Measurements from ENCODE around the gene VSIG10.
"Not testable (repeated sequence)": the region's sequence is repeated elsewhere in the genome, so short reads cannot be mapped to it uniquely, and the experiment has no call there.

Gene VSIG10

DNA sequence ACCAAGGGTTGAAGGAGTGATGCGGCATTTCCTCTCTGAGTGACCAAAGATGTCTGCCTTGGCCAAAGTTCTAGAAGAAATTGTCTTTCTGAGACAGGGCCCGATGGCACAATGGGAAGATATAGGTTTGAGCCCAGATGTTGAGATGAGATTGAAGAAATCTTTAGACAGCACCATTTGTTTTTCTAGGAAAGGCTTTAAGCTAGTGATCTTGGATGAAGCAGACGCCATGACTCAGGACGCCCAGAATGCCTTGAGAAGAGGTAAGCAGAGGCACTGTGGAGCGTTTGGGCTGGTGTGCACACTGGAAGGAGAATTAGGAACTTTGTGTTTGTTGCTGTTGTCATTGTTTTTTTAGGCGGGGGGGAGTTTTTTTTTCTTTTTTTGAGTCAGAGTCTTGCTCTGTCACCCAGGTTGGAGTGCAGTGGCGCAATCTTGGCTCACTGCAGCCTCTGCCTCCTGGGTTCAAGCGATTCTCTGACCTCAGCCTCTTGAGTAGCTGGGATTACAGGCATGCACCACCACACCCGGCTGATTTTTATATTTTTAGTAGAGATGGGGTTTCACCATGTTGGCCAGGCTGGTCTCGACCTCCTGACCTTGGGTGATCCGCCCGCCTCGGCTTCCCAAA, 81.6 kb downstream of the VSIG10 start:
- H3K27me3 ChIP-seq (replicated peaks; ENCODE audit: control insufficient read depth, insufficient read depth, low read length, poor library complexity, severe bottlenecking); DNase-seq; H3K27ac ChIP-seq (ENCODE audit: insufficient read depth, low read length, poor library complexity, severe bottlenecking); H3K9me3 ChIP-seq (ENCODE audit: control insufficient read depth, low read length); H3K4me1 ChIP-seq (ENCODE audit: control insufficient read depth, insufficient read depth, low read length, poor library complexity, severe bottlenecking); H3K4me3 ChIP-seq (ENCODE audit: insufficient read depth, low read depth, low read length, poor library complexity, severe bottlenecking): not testable (repeated sequence)
- peaks cover 37% of the 10 kb centered on the region for H3K36me3 ChIP-seq (ENCODE audit: control insufficient read depth, insufficient read depth, low read length)

DNA sequence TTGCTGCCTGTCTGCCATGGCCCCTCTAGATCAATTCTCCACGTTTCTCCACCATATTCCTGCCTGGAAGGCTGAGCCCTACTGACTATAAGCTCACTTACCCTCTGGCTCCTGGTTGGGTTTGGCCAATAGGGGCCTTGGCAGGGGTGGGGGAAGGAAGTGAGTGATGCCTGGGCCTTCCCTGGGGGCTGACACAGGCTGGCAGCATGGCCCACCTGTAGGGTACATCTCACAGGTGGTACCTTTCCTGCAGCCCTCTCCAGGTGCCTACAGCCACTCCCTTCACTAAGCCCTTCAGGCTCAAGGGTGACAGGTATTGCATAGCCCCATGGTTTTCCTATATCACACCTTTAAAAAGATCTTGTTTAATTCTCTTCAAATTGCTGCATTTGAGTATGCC, 83.8 kb downstream of the VSIG10 start:
- Histone ChIP-seq H3K27me3 (replicated peaks; ENCODE audit: control insufficient read depth, insufficient read depth, low read length, poor library complexity, severe bottlenecking) (no peaks in the 10 kb centered on the region), H3K36me3 (ENCODE audit: control insufficient read depth, insufficient read depth, low read length) (peaks cover 19% of the 10 kb centered on the region), H3K4me3 (ENCODE audit: insufficient read depth, low read depth, low read length, poor library complexity, severe bottlenecking) (no peak overlapping the region), H3K4me1 (ENCODE audit: control insufficient read depth, insufficient read depth, low read length, poor library complexity, severe bottlenecking) (peaks cover 7% of the 10 kb centered on the region), H3K9me3 (ENCODE audit: control insufficient read depth, low read length) (no peaks in the 10 kb centered on the region), H3K27ac (ENCODE audit: insufficient read depth, low read length, poor library complexity, severe bottlenecking) (no peak overlapping the region)
- DNase-seq = no peak

DNA sequence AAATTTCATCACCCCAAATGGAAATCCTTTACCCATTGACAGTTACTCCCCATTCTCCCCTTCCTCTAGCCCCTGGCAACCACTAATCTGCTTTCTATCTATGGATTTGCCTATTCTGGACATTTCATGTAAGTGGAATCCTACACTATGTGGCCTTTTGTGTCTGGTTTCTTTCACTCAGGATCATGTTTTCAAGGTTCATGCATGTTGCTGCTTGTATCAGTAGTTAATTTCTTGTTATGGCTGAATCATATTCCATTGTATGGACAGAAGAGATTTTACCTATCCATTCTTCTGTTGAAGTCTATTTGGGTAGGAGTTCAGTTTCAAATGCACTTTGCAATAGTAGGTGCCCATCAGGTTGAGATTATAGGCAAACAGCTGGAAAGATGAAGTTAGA, 85.9 kb downstream of the VSIG10 start:
- no peak for DNase-seq
- Histone ChIP-seq H3K9me3 (ENCODE audit: control insufficient read depth, low read length) (no peaks in the 10 kb centered on the region), H3K4me3 (ENCODE audit: insufficient read depth, low read depth, low read length, poor library complexity, severe bottlenecking) (no peak overlapping the region), H3K27me3 (replicated peaks; ENCODE audit: control insufficient read depth, insufficient read depth, low read length, poor library complexity, severe bottlenecking) (no peaks in the 10 kb centered on the region), H3K36me3 (ENCODE audit: control insufficient read depth, insufficient read depth, low read length) (peaks cover 13% of the 10 kb centered on the region), H3K27ac (ENCODE audit: insufficient read depth, low read length, poor library complexity, severe bottlenecking) (no peak overlapping the region), H3K4me1 (ENCODE audit: control insufficient read depth, insufficient read depth, low read length, poor library complexity, severe bottlenecking) (peaks cover 7% of the 10 kb centered on the region)

DNA sequence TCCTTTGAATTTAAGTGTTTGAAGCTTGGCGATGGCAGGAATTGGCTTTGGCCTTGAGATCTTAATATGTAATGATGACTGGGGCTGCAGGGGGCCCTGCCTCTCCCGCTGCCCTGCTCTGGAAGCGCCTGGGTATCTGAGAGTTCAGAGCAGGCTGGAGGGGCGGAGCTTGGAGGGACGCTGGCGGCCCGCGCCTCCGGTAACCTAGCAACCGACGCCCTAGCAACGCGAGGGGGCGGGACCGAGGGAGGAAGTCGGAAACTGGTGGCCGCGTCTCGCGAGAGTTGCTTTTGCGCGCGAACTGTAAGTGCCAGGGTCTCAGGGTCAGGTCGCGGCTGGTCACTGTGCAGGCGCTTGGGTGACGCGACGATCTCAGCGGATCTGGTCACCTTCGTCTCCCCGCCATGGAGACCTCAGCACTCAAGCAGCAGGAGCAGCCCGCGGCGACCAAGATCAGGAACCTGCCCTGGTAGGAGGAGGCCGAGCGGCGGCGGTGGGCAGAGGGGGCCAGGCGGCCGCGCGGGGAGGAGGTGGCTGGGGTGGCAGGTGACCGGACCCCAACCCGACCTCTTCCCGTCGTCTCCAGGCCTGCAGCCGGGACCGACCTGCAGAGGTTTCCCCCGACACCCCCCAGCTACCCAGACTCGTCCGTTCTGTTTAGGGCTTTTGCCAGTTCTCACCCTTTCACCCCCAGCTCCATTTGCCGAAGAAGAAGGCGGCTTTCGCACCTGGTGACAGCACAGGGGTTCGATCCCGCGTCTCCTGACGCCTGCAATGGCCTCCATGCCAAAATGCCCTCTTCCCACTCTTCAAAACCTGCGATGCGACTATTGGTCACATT, 87.2 kb downstream of the VSIG10 start, which contains the start of gene RFC5:
RFC5 (plus strand) TSS at position 280 of the 841 bp plus-strand sequence; CDS start at position 405, 125 bp downstream.
- peaks cover 7% of the 10 kb centered on the region for H3K36me3 ChIP-seq (ENCODE audit: control insufficient read depth, insufficient read depth, low read length)
- peak within 1 kb of the TSS; percentile 39 for H3K27ac ChIP-seq (ENCODE audit: insufficient read depth, low read length, poor library complexity, severe bottlenecking)
- DNase-seq = peak; percentile 93 to 98 (median 94)
- no peaks in the 10 kb centered on the region for H3K9me3 ChIP-seq (ENCODE audit: control insufficient read depth, low read length)
- no peaks in the 10 kb centered on the region for H3K27me3 ChIP-seq (replicated peaks; ENCODE audit: control insufficient read depth, insufficient read depth, low read length, poor library complexity, severe bottlenecking)
- peak within 1 kb of the TSS; percentile 89 for H3K4me3 ChIP-seq (ENCODE audit: insufficient read depth, low read depth, low read length, poor library complexity, severe bottlenecking)
- peaks cover 7% of the 10 kb centered on the region for H3K4me1 ChIP-seq (ENCODE audit: control insufficient read depth, insufficient read depth, low read length, poor library complexity, severe bottlenecking)

DNA sequence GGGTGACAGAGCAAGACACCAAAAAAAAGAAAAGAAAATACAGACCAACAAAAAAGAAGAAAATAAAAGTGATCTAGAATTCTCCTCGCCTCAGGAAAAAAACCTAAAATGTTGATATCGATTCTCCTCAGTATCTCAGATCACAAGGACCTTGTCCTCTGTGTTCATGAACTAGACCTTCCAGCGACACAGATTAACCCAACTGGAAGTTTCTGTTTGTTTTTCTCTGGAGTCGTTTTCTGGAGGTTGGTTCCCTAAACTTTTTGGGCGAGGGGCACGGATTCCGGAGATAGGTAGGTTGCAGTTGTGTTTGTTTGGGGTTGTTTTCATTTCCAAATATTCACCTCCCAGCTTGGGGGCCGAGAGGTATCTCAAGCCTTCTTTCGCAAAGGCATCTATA, 87.9 kb downstream of the VSIG10 start:
- no peaks in the 10 kb centered on the region for H3K27me3 ChIP-seq (replicated peaks; ENCODE audit: control insufficient read depth, insufficient read depth, low read length, poor library complexity, severe bottlenecking)
- peak overlapping the region; percentile 89 for H3K4me3 ChIP-seq (ENCODE audit: insufficient read depth, low read depth, low read length, poor library complexity, severe bottlenecking)
- no peak for DNase-seq
- H3K27ac ChIP-seq (ENCODE audit: insufficient read depth, low read length, poor library complexity, severe bottlenecking) = no peak overlapping the region
- H3K9me3 ChIP-seq (ENCODE audit: control insufficient read depth, low read length) = no peaks in the 10 kb centered on the region
- peaks cover 7% of the 10 kb centered on the region for H3K36me3 ChIP-seq (ENCODE audit: control insufficient read depth, insufficient read depth, low read length)
- peaks cover 7% of the 10 kb centered on the region for H3K4me1 ChIP-seq (ENCODE audit: control insufficient read depth, insufficient read depth, low read length, poor library complexity, severe bottlenecking)

DNA sequence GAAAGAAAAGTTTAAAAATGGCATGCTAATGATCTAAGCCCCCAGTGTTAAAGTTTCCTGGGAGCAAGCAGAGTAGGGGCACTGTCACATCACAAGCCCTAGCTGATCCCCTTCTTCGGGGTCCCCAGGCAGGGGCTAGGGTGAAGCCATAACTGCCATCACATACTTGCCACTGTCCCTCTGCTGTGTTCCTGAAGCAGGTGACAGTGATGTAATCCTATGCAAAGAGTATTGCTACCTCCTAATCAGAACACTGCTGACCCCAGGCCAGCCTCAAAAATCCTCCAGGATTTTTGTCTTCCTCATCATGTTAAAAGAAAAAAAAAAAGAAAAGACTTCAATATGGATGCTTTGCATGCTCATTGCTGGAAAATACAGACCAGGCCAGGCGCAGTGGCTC, 88.5 kb downstream of the VSIG10 start:
- H3K27me3 ChIP-seq (replicated peaks; ENCODE audit: control insufficient read depth, insufficient read depth, low read length, poor library complexity, severe bottlenecking) = no peaks in the 10 kb centered on the region
- no peak for DNase-seq
- H3K27ac ChIP-seq (ENCODE audit: insufficient read depth, low read length, poor library complexity, severe bottlenecking) = no peak overlapping the region
- H3K9me3 ChIP-seq (ENCODE audit: control insufficient read depth, low read length) = no peaks in the 10 kb centered on the region
- peaks cover 7% of the 10 kb centered on the region for H3K36me3 ChIP-seq (ENCODE audit: control insufficient read depth, insufficient read depth, low read length)
- H3K4me1 ChIP-seq (ENCODE audit: control insufficient read depth, insufficient read depth, low read length, poor library complexity, severe bottlenecking) = peaks cover 7% of the 10 kb centered on the region
- no peak overlapping the region for H3K4me3 ChIP-seq (ENCODE audit: insufficient read depth, low read depth, low read length, poor library complexity, severe bottlenecking)
